K562 (cell line): ENCODE results near the gene RASL10B.

Source experiments
- KAT8 ChIP-seq: fragments of 450-650 bp; IDR thresholded peaks from 2 replicates; pipeline ENCODE4 v1.6.1; 2016; ENCODE audit warnings: low read depth, mild to moderate bottlenecking
- NR2C2 ChIP-seq, 2 experiments: fragments of 200-800 bp in 1 of 2; sonication (Bioruptor generic) in 1 of 2; sonication (generic) in 1 of 2; formaldehyde crosslinking in 1 of 2; IDR thresholded peaks; 2 replicates each; pipeline versions ENCODE4 v1.6.1 to v1.8.0; 2016 to 2022; ENCODE audit warnings: mild to moderate bottlenecking in 1 of 2, missing compliant biosample characterization in 1 of 2, missing genetic modification characterization in 1 of 2, missing genetic modification reagents in 1 of 2
- PATZ1 ChIP-seq: fragments of 250-450 bp; sonication (Bioruptor Pico); IDR thresholded peaks from 2 replicates; pipeline ENCODE4 v1.5.0; 2020; ENCODE audit warnings: mild to moderate bottlenecking, borderline replicate concordance
- REST ChIP-seq, 2 experiments: fragments of 450-650 bp; formaldehyde crosslinking in 1 of 2; IDR thresholded peaks; 2 replicates each; pipeline versions ENCODE4 v1.4.0 to v1.6.1; 2014 to 2020; ENCODE audit warnings: mild to moderate bottlenecking in 2 of 2, borderline replicate concordance in 1 of 2, low read depth in 1 of 2
- TARDBP ChIP-seq: fragments of 450-650 bp; IDR thresholded peaks from 2 replicates; pipeline ENCODE4 v1.6.1; 2016
- TF ChIP-seq, protein P1 (sequence below): sonication (generic); formaldehyde crosslinking; IDR thresholded peaks from 2 replicates; pipeline ENCODE4 v1.4.0; 2020; ENCODE audit warnings: mild to moderate bottlenecking, missing genetic modification reagents

DNA sequence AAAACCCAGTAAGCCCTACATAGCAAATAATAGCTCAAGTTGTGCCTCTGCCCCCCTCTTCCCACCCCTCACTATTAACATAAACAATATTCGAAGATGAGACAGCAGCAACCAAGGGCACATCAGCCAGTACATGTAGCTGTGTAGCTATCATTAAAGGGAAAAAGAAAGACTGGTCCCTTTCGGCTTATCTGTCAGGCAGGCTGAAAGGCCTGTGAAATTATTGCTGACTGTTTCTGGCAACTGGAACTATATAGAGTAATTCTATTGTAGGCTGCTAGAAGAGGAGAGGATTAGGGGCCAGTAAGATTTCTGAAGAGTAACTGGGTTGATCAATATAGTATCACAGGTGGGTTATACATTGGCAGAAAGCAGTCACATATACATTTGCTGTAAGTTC is 36.5 kb upstream of the RASL10B start:
- TF ChIP-seq NR2C2 (CRISPR knock-in tag; IDR thresholded peaks at IDR 0.05): no peak
- TF ChIP-seq NR2C2 (tag; IDR thresholded peaks at IDR 0.05): no peak
- TF ChIP-seq PATZ1: no peak
- TF ChIP-seq KAT8: no peak
- no peak for TF ChIP-seq TARDBP
- TF ChIP-seq, protein P1, sequence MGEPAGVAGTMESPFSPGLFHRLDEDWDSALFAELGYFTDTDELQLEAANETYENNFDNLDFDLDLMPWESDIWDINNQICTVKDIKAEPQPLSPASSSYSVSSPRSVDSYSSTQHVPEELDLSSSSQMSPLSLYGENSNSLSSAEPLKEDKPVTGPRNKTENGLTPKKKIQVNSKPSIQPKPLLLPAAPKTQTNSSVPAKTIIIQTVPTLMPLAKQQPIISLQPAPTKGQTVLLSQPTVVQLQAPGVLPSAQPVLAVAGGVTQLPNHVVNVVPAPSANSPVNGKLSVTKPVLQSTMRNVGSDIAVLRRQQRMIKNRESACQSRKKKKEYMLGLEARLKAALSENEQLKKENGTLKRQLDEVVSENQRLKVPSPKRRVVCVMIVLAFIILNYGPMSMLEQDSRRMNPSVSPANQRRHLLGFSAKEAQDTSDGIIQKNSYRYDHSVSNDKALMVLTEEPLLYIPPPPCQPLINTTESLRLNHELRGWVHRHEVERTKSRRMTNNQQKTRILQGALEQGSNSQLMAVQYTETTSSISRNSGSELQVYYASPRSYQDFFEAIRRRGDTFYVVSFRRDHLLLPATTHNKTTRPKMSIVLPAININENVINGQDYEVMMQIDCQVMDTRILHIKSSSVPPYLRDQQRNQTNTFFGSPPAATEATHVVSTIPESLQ (CRISPR knock-in tag): no peak
- TF ChIP-seq REST (IDR thresholded peaks at IDR 0.05; ENCODE audit: borderline replicate concordance): no peak
- no peak for TF ChIP-seq REST (CRISPR knock-in tag; IDR thresholded peaks at IDR 0.05; ENCODE audit: low read depth)
